Activated CD8-positive, alpha-beta memory T cell treated with anti-CD3 and anti-CD28 coated beads, Interleukin-2, amount 10 ng/mL, durations not matched to agents 7 days and 5 days (primary cell): Measurements from ENCODE around the gene FAM9C. TPM values are rescaled to one million over a fixed set of nuclear protein-coding genes. Genes with fewer than 3 reads are reported as not detected.
"Not testable (repeated sequence)": the region's sequence is repeated elsewhere in the genome, so short reads cannot be mapped to it uniquely, and the experiment has no call there.

Experiments used
- ATAC-seq: fragments of 150-1000 bp; cut with Tn5 transposase; one replicate; pipeline ENCODE4 v1.10.0; 2021; ENCODE audit warnings: moderate library complexity
- CTCF ChIA-PET: fragments of 350-600 bp; sonication (Branson Sonifier 250); formaldehyde crosslinking; loops from one replicate; lab custom pipeline; 2021; ENCODE audit warnings: antibody characterized with exemption; lab: Charles Lee
- DNase-seq: peaks from one replicate; pipeline ENCODE4 v3.0.0-alpha.2; 2020
- H3K27ac Mint-ChIP-seq: one replicate; pipeline ENCODE4 v1.8.0; 2021; ENCODE audit warnings: mild to moderate bottlenecking, mixed read lengths
- H3K27me3 Mint-ChIP-seq: one replicate; pipeline ENCODE4 v1.8.0; 2021; ENCODE audit warnings: mixed read lengths
- H3K36me3 Mint-ChIP-seq: one replicate; pipeline ENCODE4 v1.8.0; 2021; ENCODE audit warnings: mild to moderate bottlenecking, mixed read lengths
- H3K4me1 Mint-ChIP-seq: one replicate; pipeline ENCODE4 v1.8.0; 2021; ENCODE audit warnings: mixed read lengths
- H3K4me3 Mint-ChIP-seq: one replicate; pipeline ENCODE4 v1.8.0; 2021; ENCODE audit warnings: mild to moderate bottlenecking, moderate library complexity, mixed read lengths
- H3K9me3 Mint-ChIP-seq: one replicate; pipeline ENCODE4 v1.8.0; 2022; ENCODE audit warnings: low read depth, mixed read lengths
- total RNA-seq, 2 experiments: library from RNA; stranded (reverse); gene quantifications; one replicate each; pipeline ENCODE4 v1.2.3, GENCODE V29; 2021

The FAM9C gene
- total RNA-seq, 2 experiments from 2014 or later = not detected

GRCh38 chrX:13067773-13068172 lies 23.4 kb upstream of the FAM9C start:
- CTCF ChIA-PET = interaction anchor here (1.0 to 1.6 kb wide), 2 partner anchors 42 to 121 kb away, joined by 3 read pairs; no protein-coding TSS in a partner anchor
- Mint-ChIP-seq H3K27ac (no peak overlapping the region), H3K4me3 (no peak overlapping the region), H3K27me3 (no peaks in the 10 kb centered on the region), H3K4me1 (peaks cover 19% of the 10 kb centered on the region), H3K9me3 (peaks cover 7% of the 10 kb centered on the region), H3K36me3 (peaks cover 19% of the 10 kb centered on the region)
- ATAC-seq (no peak), DNase-seq (no peak)

DNA sequence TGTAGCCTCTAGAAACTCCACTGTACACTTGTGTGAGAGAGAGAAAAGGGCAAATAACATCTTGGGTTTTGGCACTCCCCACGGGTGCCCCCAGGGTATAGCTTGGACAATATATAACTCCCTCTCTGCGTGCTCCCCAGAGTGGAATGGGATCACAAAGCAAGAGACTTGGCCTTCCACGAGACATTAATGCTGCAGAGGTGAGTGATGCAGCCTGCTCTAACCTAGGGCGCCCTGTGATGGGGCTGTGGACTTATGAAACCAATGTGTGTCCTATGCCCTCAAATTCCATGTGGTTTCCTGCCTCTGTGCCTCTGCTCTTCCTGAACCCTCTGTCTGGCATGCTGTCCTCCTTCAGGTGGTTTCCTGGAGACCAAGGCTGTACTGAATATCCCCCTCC lies 22.0 kb upstream of the FAM9C start:
- Mint-ChIP-seq H3K27ac (no peak overlapping the region), H3K4me3 (no peak overlapping the region), H3K27me3 (no peaks in the 10 kb centered on the region), H3K9me3 (peaks cover 13% of the 10 kb centered on the region), H3K4me1 (peaks cover 19% of the 10 kb centered on the region), H3K36me3 (peaks cover 23% of the 10 kb centered on the region)
- ATAC-seq (no peak), DNase-seq (no peak)
- CTCF ChIA-PET = interaction anchor here (1.4 kb wide), 1 partner anchor 11 kb away, joined by 3 read pairs; no protein-coding TSS in a partner anchor

GRCh38 chrX:13064599-13065143 lies 20.3 kb upstream of the FAM9C start:
- no peak for ATAC-seq
- Mint-ChIP-seq H3K27ac (peak overlapping the region; percentile 19), H3K27me3 (no peaks in the 10 kb centered on the region), H3K9me3 (peaks cover 15% of the 10 kb centered on the region), H3K36me3 (peaks cover 24% of the 10 kb centered on the region), H3K4me1 (peaks cover 23% of the 10 kb centered on the region), H3K4me3 (no peak overlapping the region)
- CTCF ChIA-PET = no interaction called here
- no peak for DNase-seq

GRCh38 chrX:13063124-13063523 lies 18.7 kb upstream of the FAM9C start:
- H3K36me3 Mint-ChIP-seq = peaks cover 15% of the 10 kb centered on the region
- not testable (repeated sequence) for H3K4me3 Mint-ChIP-seq, H3K27ac Mint-ChIP-seq, H3K27me3 Mint-ChIP-seq, DNase-seq, ATAC-seq
- CTCF ChIA-PET = interaction anchor here (0.6 to 1.2 kb wide), 2 partner anchors 12 to 34 kb away, joined by 5 to 7 read pairs; no protein-coding TSS in a partner anchor
- H3K9me3 Mint-ChIP-seq = peaks cover 12% of the 10 kb centered on the region
- peaks cover 19% of the 10 kb centered on the region for H3K4me1 Mint-ChIP-seq

DNA sequence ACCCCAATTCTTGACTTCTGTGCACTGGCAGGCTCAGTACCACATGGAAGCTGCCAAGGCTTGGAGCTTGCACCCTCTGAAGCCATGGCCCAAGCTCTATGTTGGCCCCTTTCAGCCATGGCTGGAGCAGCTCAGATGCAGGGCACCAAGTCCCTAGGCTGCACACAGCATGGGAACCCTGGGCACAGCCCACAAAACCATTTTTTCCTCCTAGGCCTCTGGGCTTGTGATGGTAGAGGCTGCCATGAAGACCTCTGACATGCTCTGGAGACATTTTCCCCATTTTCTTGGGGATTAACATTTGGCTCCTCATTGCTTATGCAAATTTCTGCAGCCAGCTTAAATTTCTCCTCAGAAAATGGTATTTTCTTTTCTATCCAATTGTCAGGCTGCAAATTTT lies 17.9 kb upstream of the FAM9C start:
- not testable (repeated sequence) for H3K27ac Mint-ChIP-seq, H3K4me3 Mint-ChIP-seq, H3K27me3 Mint-ChIP-seq, ATAC-seq, DNase-seq
- CTCF ChIA-PET = interaction anchor here (1.2 kb wide), 1 partner anchor 11 kb away, joined by 5 read pairs; no protein-coding TSS in a partner anchor
- H3K36me3 Mint-ChIP-seq = peaks cover 15% of the 10 kb centered on the region
- peaks cover 14% of the 10 kb centered on the region for H3K9me3 Mint-ChIP-seq
- H3K4me1 Mint-ChIP-seq = peaks cover 19% of the 10 kb centered on the region

GRCh38 chrX:13061215-13061708 lies 16.8 kb upstream of the FAM9C start:
- ATAC-seq, H3K4me3 Mint-ChIP-seq, DNase-seq, H3K27ac Mint-ChIP-seq, CTCF ChIA-PET, H3K27me3 Mint-ChIP-seq: not testable (repeated sequence)
- peaks cover 14% of the 10 kb centered on the region for H3K9me3 Mint-ChIP-seq
- H3K4me1 Mint-ChIP-seq = peaks cover 14% of the 10 kb centered on the region
- H3K36me3 Mint-ChIP-seq = peaks cover 13% of the 10 kb centered on the region

GRCh38 chrX:13059637-13060499 lies 15.4 kb upstream of the FAM9C start:
- no peak for ATAC-seq
- Mint-ChIP-seq H3K9me3 (peaks cover 14% of the 10 kb centered on the region), H3K4me1 (peaks cover 21% of the 10 kb centered on the region), H3K27me3 (no peaks in the 10 kb centered on the region), H3K36me3 (peaks cover 13% of the 10 kb centered on the region), H3K27ac (no peak overlapping the region), H3K4me3 (no peak overlapping the region)
- CTCF ChIA-PET = no interaction called here
- no peak for DNase-seq

- no peak overlapping the region for H3K27ac Mint-ChIP-seq
- peaks cover 39% of the 10 kb centered on the region for H3K4me1 Mint-ChIP-seq
- no peak for ATAC-seq
- no peaks in the 10 kb centered on the region for H3K27me3 Mint-ChIP-seq
- peaks cover 9% of the 10 kb centered on the region for H3K36me3 Mint-ChIP-seq
- no peak overlapping the region for H3K4me3 Mint-ChIP-seq
- H3K9me3 Mint-ChIP-seq = peaks cover 2% of the 10 kb centered on the region
- no peak for DNase-seq
- CTCF ChIA-PET = no interaction called here
These were observed 11.1 kb upstream of the FAM9C start for GRCh38 chrX:13055486-13055885.

DNA sequence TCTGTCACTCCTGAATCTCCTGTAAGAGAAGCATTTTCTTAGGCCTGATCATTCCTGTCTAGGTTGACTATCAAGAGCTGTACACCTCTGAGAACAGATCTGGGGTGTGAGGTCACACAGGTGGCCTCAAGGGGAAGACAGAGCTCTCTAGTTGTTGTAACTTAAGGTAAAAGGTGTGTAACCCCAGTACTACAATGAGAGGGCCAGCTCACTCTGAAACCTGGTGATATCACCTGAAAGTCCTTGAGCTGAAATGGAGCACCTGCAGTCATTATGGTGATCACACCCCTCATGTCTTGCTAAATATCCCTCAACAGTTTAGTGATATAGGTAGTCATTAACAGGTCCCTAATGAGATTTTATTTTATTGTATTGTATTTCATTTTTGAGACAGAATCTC lies 8.8 kb upstream of the FAM9C start:
- CTCF ChIA-PET = no interaction called here
- H3K27me3 Mint-ChIP-seq = no peaks in the 10 kb centered on the region
- no peak overlapping the region for H3K4me3 Mint-ChIP-seq
- H3K36me3 Mint-ChIP-seq = peaks cover 13% of the 10 kb centered on the region
- H3K27ac Mint-ChIP-seq = no peak overlapping the region
- H3K4me1 Mint-ChIP-seq = peaks cover 42% of the 10 kb centered on the region
- H3K9me3 Mint-ChIP-seq = peaks cover 5% of the 10 kb centered on the region
- DNase-seq (no peak), ATAC-seq (no peak)

DNA sequence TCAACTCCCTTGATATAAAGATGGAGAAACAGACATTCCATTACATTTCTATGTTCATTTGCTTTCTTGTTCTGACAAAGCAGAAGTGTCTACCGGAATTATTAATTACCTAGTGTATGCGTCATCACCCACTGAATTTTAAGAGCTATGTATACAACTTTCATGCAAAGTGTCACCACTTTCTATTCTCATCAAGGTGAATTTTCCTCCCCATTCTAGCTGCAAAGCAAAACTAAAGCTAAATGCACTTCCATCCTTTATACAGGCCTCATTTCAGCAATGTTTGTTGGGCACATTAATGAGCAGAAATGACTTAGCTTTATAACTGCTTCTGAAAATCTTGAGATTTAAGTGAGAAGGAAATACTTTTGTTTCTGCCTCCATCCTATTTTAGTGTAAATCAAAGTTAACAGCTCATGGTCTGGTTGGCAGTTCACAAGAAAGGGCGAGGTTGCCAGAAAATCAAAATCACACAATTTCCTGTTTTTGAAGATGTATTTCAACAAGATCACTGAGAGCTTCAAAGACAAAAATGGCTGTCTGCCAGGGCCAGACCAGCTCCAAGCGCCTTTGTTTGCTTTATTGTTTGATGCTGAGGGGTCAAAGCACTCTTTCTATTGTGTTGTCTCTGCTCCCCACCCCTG lies 7.2 kb upstream of the FAM9C start:
- DNase-seq (no peak), ATAC-seq (peak; percentile 55)
- Mint-ChIP-seq H3K4me1 (peaks cover 52% of the 10 kb centered on the region), H3K27ac (peak overlapping the region; percentile 78), H3K4me3 (no peak overlapping the region), H3K36me3 (peaks cover 13% of the 10 kb centered on the region), H3K27me3 (no peaks in the 10 kb centered on the region), H3K9me3 (peaks cover 3% of the 10 kb centered on the region)
- CTCF ChIA-PET = interaction anchor here (0.6 to 1.2 kb wide), 5 partner anchors 10 to 39 kb away, joined by 3 to 6 read pairs (median 3); no protein-coding TSS in a partner anchor

DNA sequence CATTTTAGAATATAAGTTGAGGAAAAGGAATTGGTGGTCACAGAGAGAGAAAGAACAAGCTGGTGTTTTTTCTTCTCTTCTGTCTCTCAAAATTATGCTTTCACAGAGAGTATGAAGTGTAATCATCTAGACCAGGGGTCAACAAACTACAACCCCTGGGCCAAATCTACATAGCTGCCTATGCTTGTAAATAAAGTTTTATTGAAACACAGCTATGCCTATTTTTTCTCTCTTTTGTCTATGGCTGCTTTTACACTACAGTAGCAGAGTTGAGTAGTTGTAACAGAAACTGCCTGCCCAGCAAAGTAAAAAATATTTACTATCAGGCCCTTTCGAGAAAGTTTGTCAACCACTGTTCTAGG lies 6.7 kb upstream of the FAM9C start:
- Mint-ChIP-seq H3K4me3 (no peak overlapping the region), H3K9me3 (peaks cover 3% of the 10 kb centered on the region), H3K4me1 (peaks cover 53% of the 10 kb centered on the region), H3K27ac (peak overlapping the region; percentile 78), H3K27me3 (no peaks in the 10 kb centered on the region), H3K36me3 (peaks cover 13% of the 10 kb centered on the region)
- CTCF ChIA-PET = interaction anchor here (0.6 to 1.2 kb wide), 3 partner anchors 12 to 28 kb away, joined by 3 to 6 read pairs (median 5); no protein-coding TSS in a partner anchor
- DNase-seq = no peak
- ATAC-seq = no peak

DNA sequence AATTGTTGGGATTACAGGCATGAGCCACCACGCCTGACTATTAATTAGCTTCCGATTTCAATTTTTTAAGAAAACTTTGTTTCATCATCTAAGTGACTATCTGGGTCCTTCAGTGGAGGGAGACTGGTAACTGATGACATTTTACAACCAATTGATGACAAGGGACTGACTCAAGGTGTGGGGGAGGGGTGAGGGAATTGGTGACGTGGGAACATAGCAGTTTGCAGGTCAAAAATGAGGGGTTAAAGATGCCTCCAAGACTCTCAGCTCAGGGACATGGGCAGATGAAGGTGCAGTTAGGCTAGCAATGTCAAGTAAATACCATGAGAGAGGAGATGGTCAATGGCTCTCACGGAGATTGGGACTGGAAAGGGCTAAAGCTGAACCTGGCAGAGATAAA lies 5.7 kb upstream of the FAM9C start:
- CTCF ChIA-PET = no interaction called here
- no peaks in the 10 kb centered on the region for H3K27me3 Mint-ChIP-seq

DNA sequence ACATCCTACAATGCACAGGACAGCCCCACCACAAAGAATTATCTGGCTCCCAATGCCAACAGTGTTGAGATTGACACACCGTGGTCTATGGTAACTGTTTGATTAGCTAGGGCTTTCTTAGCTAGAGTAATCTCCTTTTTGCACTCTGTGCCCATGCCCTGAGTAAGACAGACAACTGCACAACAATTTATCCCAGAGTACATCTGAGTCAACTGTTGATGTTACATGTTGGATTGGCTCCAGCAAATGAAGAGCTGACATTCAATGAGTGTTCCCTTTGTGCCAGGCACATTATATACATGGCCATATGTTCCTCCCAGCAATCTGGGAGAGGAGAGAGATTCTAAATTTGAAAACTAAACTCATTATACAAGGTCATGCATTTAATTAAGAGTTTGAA lies 3.9 kb upstream of the FAM9C start:
- no peaks in the 10 kb centered on the region for H3K27me3 Mint-ChIP-seq
- no peak overlapping the region for H3K27ac Mint-ChIP-seq
- peaks cover 42% of the 10 kb centered on the region for H3K4me1 Mint-ChIP-seq
- no peak overlapping the region for H3K4me3 Mint-ChIP-seq
- DNase-seq (no peak), ATAC-seq (no peak)
- CTCF ChIA-PET = no interaction called here
- H3K9me3 Mint-ChIP-seq = peaks cover 3% of the 10 kb centered on the region
- H3K36me3 Mint-ChIP-seq = peaks cover 13% of the 10 kb centered on the region

More for the DNA sequence above, 5.7 kb upstream of the FAM9C start:
- no peak for ATAC-seq
- H3K9me3 Mint-ChIP-seq = peaks cover 3% of the 10 kb centered on the region
- H3K27ac Mint-ChIP-seq = peak overlapping the region; percentile 36
- peaks cover 13% of the 10 kb centered on the region for H3K36me3 Mint-ChIP-seq
- H3K4me3 Mint-ChIP-seq = no peak overlapping the region
- DNase-seq = no peak
- H3K4me1 Mint-ChIP-seq = peaks cover 47% of the 10 kb centered on the region
